SH-SY5Y (cell line): ENCODE measurements around the gene RMDN2.

Experiments used
- GATA2 ChIP-seq: IDR thresholded peaks from 2 replicates; pipeline ENCODE4 v1.6.1; 2011; ENCODE audit warnings: mild to moderate bottlenecking, low read depth, low read length
- GATA3 ChIP-seq: IDR thresholded peaks from 2 replicates; pipeline ENCODE4 v1.6.1; 2011; ENCODE audit warnings: low read depth, mild to moderate bottlenecking, low read length, moderate library complexity

RMDN2 gene

GRCh38 chr2:38032946-38033345 lies 107.9 kb downstream of the RMDN2 start:
- TF ChIP-seq GATA3 (no peak), GATA2 (no peak)

GRCh38 chr2:38033646-38034045 lies 108.6 kb downstream of the RMDN2 start:
- TF ChIP-seq GATA2 (no peak), GATA3 (no peak)

- TF ChIP-seq GATA3 (no peak), GATA2 (no peak)
These were observed 110.9 kb downstream of the RMDN2 start for GRCh38 chr2:38035968-38036367.

- TF ChIP-seq GATA2 (no peak), GATA3 (no peak)
These were observed 112.2 kb downstream of the RMDN2 start for GRCh38 chr2:38037325-38037724.

- no peak for TF ChIP-seq GATA3
- TF ChIP-seq GATA2 = no peak
These were observed 112.9 kb downstream of the RMDN2 start for GRCh38 chr2:38037757-38038621.

GRCh38 chr2:38038682-38039081 lies 113.6 kb downstream of the RMDN2 start:
- TF ChIP-seq GATA2 = no peak
- TF ChIP-seq GATA3 = no peak

- TF ChIP-seq GATA2 = no peak
- no peak for TF ChIP-seq GATA3
These were observed 114.2 kb downstream of the RMDN2 start for GRCh38 chr2:38039121-38039910.

- TF ChIP-seq GATA2 (no peak), GATA3 (no peak)
These were observed 120.7 kb downstream of the RMDN2 start for GRCh38 chr2:38045811-38046210.

GRCh38 chr2:38056216-38056615 lies 131.1 kb downstream of the RMDN2 start:
- no peak for TF ChIP-seq GATA2
- no peak for TF ChIP-seq GATA3

- TF ChIP-seq GATA2 = no peak
- no peak for TF ChIP-seq GATA3
These were observed 132.7 kb downstream of the RMDN2 start for GRCh38 chr2:38057651-38058410.

GRCh38 chr2:38060236-38061018 lies 135.3 kb downstream of the RMDN2 start:
- no peak for TF ChIP-seq GATA3
- TF ChIP-seq GATA2 = no peak

GRCh38 chr2:38064801-38065501 lies 139.9 kb downstream of the RMDN2 start:
- no peak for TF ChIP-seq GATA2
- TF ChIP-seq GATA3 = no peak
